GM11168 (cell line): ENCODE results near the gene HDGF.
"Not testable (repeated sequence)": the region's sequence is repeated elsewhere in the genome, so short reads cannot be mapped to it uniquely, and the experiment has no call there.

Experiments
- in situ Hi-C: fragments of 300-500 bp; cut with MboI; formaldehyde crosslinking; loops from one replicate; pipeline ENCODE4 v1.12.0; 2022; ENCODE audit warnings: low sequenced_read_pairs; ENCODE audit not compliant: unreplicated experiment

HDGF gene

GRCh38 chr1:156767879-156768604, 16.6 kb upstream of the HDGF start:
- in situ Hi-C loops, result no loop called here

- in situ Hi-C loops, result no loop called here
These were observed 15.8 kb upstream of the HDGF start, which contains the start of gene PRCC for GRCh38 chr1:156767101-156767878. Gene PRCC, plus strand, starts transcription at chr1:156767535. Its CDS starts 237 bp downstream, at chr1:156767772.

- in situ Hi-C loops, result no loop called here
These were observed 15.0 kb upstream of the HDGF start for GRCh38 chr1:156766298-156767100.

- in situ Hi-C loops, result no loop called here
These were observed 14.2 kb upstream of the HDGF start for GRCh38 chr1:156765666-156766065.

GRCh38 chr1:156765136-156765535, 13.7 kb upstream of the HDGF start:
- in situ Hi-C loops, result not testable (repeated sequence)

- in situ Hi-C loops, result no loop called here
These were observed 9.3 kb upstream of the HDGF start for GRCh38 chr1:156760796-156761104.

GRCh38 chr1:156760092-156760795, 8.8 kb upstream of the HDGF start:
- in situ Hi-C loops, result no loop called here

- in situ Hi-C loops, result not testable (repeated sequence)
These were observed 6.2 kb upstream of the HDGF start for GRCh38 chr1:156757572-156758253.

GRCh38 chr1:156756355-156756754, 4.9 kb upstream of the HDGF start:
- in situ Hi-C loops, result no loop called here

GRCh38 chr1:156755527-156755950, 4.1 kb upstream of the HDGF start:
- in situ Hi-C loops, result no loop called here

GRCh38 chr1:156754219-156754618, 2.7 kb upstream of the HDGF start:
- in situ Hi-C loops, result no loop called here

- in situ Hi-C loops, result no loop called here
These were observed 1.5 kb upstream of the HDGF start for GRCh38 chr1:156752843-156753482.

- in situ Hi-C loops, result no loop called here
These were observed 444 bp upstream of the HDGF start for GRCh38 chr1:156751757-156752481.

GRCh38 chr1:156750711-156751450, 594 bp downstream of the HDGF start:
- in situ Hi-C loops, result no loop called here

GRCh38 chr1:156750191-156750672, 1.2 kb downstream of the HDGF start:
- in situ Hi-C loops, result no loop called here

- in situ Hi-C loops, result no loop called here
These were observed 1.9 kb downstream of the HDGF start for GRCh38 chr1:156749419-156750118.
